ENCODE results near the gene TTC21B.

TTC21B gene

GRCh38 chr2:165835363-165835762 lies 118.2 kb downstream of the TTC21B start:
- DNase-seq (ENCODE audit: low read depth): no peak
- H3K4me3 ChIP-seq (ENCODE audit: low read depth, low read length): no peak overlapping the region
- no peak for TF ChIP-seq CTCF (IDR thresholded peaks at IDR 0.05; ENCODE audit: low read depth, low read length, missing control alignments)

- no peak for DNase-seq (ENCODE audit: low read depth)
- no peak for TF ChIP-seq CTCF (IDR thresholded peaks at IDR 0.05; ENCODE audit: low read depth, low read length, missing control alignments)
- no peak overlapping the region for H3K4me3 ChIP-seq (ENCODE audit: low read depth, low read length)
These were observed 120.4 kb downstream of the TTC21B start for GRCh38 chr2:165833156-165833555.

- H3K4me3 ChIP-seq (ENCODE audit: low read depth, low read length): no peak overlapping the region
- no peak for TF ChIP-seq CTCF (IDR thresholded peaks at IDR 0.05; ENCODE audit: low read depth, low read length, missing control alignments)
- DNase-seq (ENCODE audit: low read depth): no peak
These were observed 125.7 kb downstream of the TTC21B start for GRCh38 chr2:165827921-165828276.

- H3K4me3 ChIP-seq (ENCODE audit: low read depth, low read length): no peak overlapping the region
- TF ChIP-seq CTCF (IDR thresholded peaks at IDR 0.05; ENCODE audit: low read depth, low read length, missing control alignments): no peak
- no peak for DNase-seq (ENCODE audit: low read depth)
These were observed 126.3 kb downstream of the TTC21B start for GRCh38 chr2:165827016-165827920.

- no peak for DNase-seq (ENCODE audit: low read depth)
- no peak for TF ChIP-seq CTCF (IDR thresholded peaks at IDR 0.05; ENCODE audit: low read depth, low read length, missing control alignments)
- no peak overlapping the region for H3K4me3 ChIP-seq (ENCODE audit: low read depth, low read length)
These were observed 128.5 kb downstream of the TTC21B start for GRCh38 chr2:165825041-165825440.
